ENCODE measurements around the gene ZAP70.

Gene ZAP70

GRCh38 chr2:97715951-97716694 lies 2.7 kb downstream of the ZAP70 start:
- no peak for DNase-seq

DNA sequence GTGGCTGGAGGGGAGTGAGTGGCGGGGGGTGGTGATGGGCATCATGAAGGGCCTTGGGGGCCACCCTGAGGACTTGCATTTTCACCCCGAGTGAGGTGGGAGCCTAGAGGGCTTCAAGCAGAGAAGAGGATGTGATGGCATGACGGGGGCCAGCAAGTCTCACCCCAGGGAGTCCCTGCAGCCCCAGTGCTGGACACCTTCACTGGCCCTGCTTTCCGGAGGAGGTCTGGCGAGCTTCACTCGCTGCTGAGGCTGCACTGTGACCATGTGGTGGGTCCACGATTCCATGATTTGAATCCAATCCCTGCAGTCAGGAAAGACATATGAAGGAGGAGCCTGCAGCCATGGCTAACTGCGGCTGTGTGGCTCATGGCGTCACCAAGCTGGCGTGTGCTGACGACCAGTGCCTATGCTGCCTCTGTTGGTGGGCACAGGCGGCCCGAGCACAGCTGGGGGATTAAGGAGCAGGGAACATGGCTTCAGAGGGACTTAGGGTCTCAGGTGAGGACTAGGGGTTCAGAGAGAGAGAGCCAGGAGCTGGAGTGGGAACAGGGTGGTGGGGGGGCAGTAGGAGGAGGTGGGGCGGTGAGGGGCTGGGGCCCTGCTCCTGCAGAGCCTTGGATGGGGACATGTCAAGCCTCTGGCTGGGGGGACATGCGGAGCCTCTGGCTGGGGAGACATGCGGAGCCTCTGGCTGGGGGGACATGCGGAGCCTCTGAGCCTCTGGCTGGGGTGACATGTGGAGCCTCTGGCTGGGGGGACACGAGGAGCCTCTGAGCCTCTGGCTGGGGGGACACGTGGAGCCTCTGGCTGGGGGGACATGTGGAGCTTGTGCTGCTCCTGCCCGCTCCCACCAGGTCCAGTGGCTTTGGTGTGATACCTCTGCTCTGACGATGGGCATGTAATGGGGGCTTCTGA lies 3.6 kb downstream of the ZAP70 start:
- no peak for DNase-seq

DNA sequence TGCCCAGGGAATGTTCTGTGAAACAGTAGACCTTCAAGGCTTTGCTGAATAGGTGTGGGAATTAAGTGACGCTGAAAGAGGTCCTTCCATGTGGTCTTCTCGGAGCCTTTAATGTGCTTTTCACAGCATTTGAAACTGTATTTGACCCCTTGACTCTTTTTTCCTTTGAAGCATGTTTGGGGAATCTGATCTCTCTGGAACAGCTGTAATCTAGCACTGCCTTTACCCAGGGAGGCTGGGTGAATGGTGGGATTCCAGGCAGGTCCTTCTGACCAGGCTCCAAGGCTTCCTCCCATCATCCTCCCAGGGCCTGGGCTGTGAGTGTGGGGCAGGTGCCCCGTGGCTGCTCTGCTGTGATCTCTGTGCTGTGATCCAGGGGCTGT lies 4.2 kb downstream of the ZAP70 start:
- no peak for DNase-seq

DNA sequence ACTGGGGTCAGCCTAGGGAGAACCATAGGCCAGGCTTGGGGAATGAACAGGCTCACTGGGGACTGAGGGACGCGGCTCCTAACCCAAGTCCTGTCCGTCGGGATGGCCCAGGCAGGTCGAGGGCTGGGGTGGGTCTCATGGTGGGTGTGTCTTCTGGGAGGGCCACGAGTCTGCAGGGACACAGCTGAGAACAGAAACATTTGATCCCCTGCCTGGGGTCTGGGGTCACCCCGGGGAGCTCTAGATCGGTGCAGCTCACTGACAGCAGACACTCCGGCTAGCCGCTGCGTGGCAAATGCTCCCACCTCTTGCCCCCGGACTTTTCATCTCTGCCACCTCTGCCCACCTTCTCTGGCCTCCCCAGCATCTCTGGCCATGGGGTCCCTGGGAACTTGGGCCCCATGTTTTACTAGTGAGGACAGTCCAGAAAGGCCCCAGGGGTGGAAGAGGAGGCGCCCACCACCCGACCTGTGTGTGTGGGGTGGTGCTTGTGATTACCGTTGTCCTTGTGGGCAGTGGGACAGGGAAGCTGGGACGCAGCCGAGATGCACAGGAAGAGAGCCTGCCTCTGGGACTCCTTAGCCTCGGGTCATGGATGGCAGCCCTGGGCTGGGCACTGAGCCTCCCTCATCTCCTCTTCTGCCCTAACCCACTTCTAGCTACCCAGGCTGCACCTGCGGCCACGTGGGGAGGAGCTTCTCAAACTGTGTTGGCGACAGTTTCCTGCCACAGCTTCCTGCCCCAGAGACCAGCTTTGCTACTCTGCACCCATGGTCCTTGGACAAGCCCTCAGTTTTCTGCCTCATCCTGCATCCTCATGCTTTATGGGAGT lies 4.9 kb downstream of the ZAP70 start:
- DNase-seq: no peak

DNA sequence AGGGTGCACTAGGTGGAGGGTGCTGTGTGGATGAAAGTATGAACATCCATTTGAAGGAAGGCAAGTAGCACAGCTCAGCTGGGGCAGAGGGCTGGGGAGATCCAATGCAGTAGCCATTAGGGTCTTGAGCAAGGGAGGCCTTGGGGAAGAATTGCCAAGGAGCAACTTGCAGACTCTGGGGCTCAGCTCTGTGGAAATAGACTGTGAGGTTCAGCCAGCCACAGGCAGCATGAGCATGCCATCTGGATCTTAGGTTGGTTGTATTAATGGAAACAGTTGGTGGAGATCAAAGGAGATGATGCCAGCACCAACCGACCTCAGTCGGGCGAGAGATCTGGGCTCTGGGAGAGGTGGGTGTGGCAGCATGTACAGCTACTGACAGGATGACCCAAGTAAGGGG lies 5.6 kb downstream of the ZAP70 start:
- no peak for DNase-seq

- DNase-seq: no peak
Measured at GRCh38 chr2:97719362-97720155, 6.2 kb downstream of the ZAP70 start.

GRCh38 chr2:97720746-97721145 lies 7.4 kb downstream of the ZAP70 start:
- no peak for DNase-seq

DNA sequence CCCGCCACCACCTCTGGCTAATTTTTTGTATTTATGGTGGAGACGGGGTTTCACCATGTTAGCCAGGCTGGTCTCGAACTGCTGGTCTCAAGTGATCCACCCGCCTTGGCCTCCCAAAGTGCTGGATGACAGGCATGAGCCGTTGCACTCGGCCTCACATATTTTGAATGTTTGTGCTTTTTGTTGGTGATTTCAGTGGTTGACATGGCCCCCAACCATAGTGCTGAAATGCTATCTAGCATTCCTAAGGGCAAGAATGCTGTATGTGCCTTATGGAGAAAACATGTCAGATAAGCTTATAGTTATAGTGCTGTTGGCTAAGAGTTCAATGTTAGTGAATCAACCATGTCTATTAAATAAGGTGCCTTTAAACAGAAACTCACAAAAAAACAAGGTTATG lies 8.9 kb downstream of the ZAP70 start:
- no peak for DNase-seq

- DNase-seq: no peak
Measured at GRCh38 chr2:97723156-97724072, 10.0 kb downstream of the ZAP70 start.

GRCh38 chr2:97724073-97724410 lies 10.7 kb downstream of the ZAP70 start:
- DNase-seq: no peak

DNA sequence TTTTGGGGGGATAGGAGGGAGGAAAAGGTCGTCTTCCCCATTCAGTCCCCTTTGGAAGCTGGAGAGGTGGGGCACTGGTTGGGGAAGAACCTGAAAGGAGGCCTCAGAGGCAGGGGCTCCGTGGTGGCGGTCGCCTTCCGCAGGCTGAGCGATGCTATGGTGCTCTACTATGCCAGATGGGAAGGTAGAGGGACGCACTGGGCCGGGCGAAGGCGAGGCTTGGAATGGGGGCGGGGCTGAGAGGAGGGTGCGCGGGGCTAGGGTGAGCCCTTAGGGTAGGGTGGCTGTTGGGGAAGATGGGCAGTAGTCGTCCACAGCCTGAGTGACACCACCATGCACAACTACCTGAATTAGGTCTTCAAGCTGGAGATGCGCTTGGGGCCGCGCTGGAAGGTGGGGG lies 11.1 kb downstream of the ZAP70 start:
- DNase-seq: no peak

GRCh38 chr2:97724946-97725688 lies 11.7 kb downstream of the ZAP70 start:
- DNase-seq: no peak

DNA sequence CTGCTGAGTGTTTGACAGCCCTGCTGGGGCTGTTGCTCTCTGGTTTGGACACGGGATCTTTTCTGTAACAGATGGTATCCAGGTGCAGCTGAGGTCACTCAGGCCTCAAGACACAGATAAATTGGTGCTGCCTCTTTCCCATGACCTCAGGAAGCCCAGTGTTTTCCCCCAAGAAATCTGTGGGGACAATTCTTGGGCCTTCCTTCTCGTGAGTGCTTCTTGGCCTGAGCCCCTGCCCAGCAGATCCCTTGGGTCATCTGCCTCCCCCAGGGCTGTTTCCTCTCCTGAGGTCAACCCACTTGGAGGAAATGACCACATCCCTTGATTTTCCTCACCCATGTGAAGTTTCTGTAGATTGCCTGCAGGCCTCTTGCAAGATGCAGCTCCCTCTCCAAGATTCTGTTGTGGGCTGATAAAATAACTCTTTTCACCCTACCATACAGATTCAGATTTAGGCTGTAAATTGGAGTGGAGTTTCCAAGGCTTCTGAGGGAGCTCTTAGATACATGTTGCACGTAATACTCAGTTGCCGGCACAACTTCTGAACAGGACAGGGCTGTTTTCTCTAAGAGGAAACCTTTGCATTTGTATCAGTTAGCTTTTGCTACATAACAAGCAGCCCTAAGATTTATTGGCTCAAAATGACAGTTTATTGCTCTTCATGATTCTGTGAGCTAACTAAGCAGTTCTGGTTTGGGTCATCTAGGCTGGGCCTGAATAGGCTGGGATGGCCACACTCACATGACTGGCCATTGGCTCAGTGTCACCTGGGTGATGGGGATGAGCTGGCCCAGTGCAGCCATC lies 13.1 kb downstream of the ZAP70 start:
- no peak for DNase-seq

DNA sequence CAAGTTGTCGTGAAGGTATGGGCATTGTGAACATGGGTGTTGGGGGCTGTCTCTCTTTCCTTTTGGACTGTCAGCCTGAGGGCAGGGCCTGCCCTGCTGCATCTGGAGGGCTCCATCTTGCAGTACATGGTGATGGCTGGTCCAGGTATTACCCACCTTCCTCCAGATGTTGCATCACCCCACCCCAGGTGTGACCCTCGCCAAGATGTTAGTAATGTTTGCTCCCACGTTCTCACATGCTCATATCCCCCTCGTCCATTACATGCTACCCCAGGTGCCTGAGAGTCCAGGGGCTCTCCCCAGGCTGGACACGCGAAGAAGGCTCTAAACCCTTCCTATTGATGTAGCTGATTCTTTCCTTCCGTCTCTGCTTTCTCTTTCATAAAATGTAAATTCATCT lies 13.9 kb downstream of the ZAP70 start:
- DNase-seq: no peak

DNA sequence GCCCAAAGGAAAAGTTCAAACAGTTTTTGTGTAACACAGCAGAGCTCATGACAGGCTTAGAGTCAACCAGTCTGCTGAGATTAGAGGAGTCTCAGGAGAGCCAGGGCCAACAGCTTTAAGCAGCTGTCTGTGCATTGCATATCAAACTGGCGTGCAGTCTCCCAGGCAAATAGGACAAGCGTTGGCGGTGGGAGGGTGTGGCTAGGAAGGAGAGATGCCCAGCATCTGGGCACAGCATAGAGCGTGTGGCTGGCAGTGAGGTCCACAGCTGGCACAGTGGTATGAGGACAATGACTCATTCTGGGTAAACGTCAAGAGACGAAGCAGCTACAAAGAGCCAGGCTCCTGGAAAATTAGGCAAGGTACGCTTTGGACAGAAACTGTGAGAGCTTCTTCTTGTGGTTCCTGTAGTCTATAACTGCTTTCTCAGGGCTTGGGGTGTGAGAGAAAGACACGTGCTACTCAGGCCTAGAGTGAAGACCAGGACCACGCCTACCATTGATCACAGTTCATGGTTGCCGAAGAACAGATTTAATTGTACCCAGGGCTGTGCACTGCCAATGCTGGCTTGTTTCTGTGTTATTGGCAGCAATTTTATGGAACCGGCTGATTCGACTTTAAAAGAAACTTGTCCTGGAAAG lies 14.8 kb downstream of the ZAP70 start:
- DNase-seq: peak in 17 of 58 donors; percentile 11 to 43 (median 26)

DNA sequence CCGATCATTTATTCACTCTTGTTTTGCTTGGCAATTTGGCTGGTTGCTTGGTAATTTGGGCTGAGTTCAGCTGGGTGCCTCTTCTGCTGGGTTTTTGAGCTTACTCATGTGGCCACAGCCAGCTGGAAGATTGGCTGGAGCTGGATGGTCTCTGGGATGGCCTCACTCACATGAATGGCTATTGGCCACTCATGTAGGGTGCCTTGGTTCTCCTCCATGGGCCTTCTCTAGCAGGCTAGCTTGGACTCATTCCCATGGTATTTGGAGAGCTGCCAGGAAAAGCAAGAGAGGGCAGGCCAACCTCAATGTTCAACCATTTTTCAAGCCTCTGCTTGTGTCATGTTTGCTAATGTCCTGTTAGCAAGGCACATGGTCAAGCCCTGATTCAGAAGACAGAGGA lies 16.9 kb downstream of the ZAP70 start:
- no peak for DNase-seq

- DNase-seq: no peak
Measured at GRCh38 chr2:97731274-97732020, 18.1 kb downstream of the ZAP70 start.
